ENCODE data around the gene TRNAU1AP. TPM values are rescaled to one million over a fixed set of nuclear protein-coding genes. Genes with fewer than 3 reads are reported as not detected.
"Not testable (repeated sequence)": the region's sequence is repeated elsewhere in the genome, so short reads cannot be mapped to it uniquely, and the experiment has no call there.

The TRNAU1AP gene
- total RNA-seq, 1 donor from 2014 or later: 39.8 TPM

GRCh38 chr1:28592321-28593071 is 39.6 kb downstream of the TRNAU1AP start:
- no peaks in the 10 kb centered on the region for H3K36me3 Mint-ChIP-seq (ENCODE audit: unreplicated experiment)
- H3K27ac Mint-ChIP-seq (ENCODE audit: unreplicated experiment): peak overlapping the region; percentile 14
- peak; percentile 27 for DNase-seq
- TF ChIP-seq, protein P1, sequence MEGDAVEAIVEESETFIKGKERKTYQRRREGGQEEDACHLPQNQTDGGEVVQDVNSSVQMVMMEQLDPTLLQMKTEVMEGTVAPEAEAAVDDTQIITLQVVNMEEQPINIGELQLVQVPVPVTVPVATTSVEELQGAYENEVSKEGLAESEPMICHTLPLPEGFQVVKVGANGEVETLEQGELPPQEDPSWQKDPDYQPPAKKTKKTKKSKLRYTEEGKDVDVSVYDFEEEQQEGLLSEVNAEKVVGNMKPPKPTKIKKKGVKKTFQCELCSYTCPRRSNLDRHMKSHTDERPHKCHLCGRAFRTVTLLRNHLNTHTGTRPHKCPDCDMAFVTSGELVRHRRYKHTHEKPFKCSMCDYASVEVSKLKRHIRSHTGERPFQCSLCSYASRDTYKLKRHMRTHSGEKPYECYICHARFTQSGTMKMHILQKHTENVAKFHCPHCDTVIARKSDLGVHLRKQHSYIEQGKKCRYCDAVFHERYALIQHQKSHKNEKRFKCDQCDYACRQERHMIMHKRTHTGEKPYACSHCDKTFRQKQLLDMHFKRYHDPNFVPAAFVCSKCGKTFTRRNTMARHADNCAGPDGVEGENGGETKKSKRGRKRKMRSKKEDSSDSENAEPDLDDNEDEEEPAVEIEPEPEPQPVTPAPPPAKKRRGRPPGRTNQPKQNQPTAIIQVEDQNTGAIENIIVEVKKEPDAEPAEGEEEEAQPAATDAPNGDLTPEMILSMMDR (IDR thresholded peaks at IDR 0.05; ENCODE audit: partially characterized antibody, unreplicated experiment): no peak
- H3K4me3 Mint-ChIP-seq (ENCODE audit: unreplicated experiment): peak overlapping the region; percentile 86
- H3K4me1 Mint-ChIP-seq (ENCODE audit: low read depth, unreplicated experiment): no peaks in the 10 kb centered on the region
- H3K9me3 Mint-ChIP-seq (ENCODE audit: unreplicated experiment): peaks cover 1% of the 10 kb centered on the region
- H3K27me3 Mint-ChIP-seq (ENCODE audit: unreplicated experiment): peaks cover 4% of the 10 kb centered on the region

GRCh38 chr1:28593988-28594356 is 41.1 kb downstream of the TRNAU1AP start:
- not testable (repeated sequence) for H3K27me3 Mint-ChIP-seq (ENCODE audit: unreplicated experiment); DNase-seq; H3K36me3 Mint-ChIP-seq (ENCODE audit: unreplicated experiment); H3K4me3 Mint-ChIP-seq (ENCODE audit: unreplicated experiment); H3K27ac Mint-ChIP-seq (ENCODE audit: unreplicated experiment); H3K9me3 Mint-ChIP-seq (ENCODE audit: unreplicated experiment); H3K4me1 Mint-ChIP-seq (ENCODE audit: low read depth, unreplicated experiment)

- not testable (repeated sequence) for H3K27me3 Mint-ChIP-seq (ENCODE audit: unreplicated experiment); H3K4me3 Mint-ChIP-seq (ENCODE audit: unreplicated experiment); H3K9me3 Mint-ChIP-seq (ENCODE audit: unreplicated experiment); H3K4me1 Mint-ChIP-seq (ENCODE audit: low read depth, unreplicated experiment); H3K27ac Mint-ChIP-seq (ENCODE audit: unreplicated experiment); H3K36me3 Mint-ChIP-seq (ENCODE audit: unreplicated experiment); DNase-seq
Observed at GRCh38 chr1:28594686-28595411, 42.0 kb downstream of the TRNAU1AP start.

- H3K27me3 Mint-ChIP-seq (ENCODE audit: unreplicated experiment): peaks cover 3% of the 10 kb centered on the region
- no peak overlapping the region for H3K27ac Mint-ChIP-seq (ENCODE audit: unreplicated experiment)
- H3K9me3 Mint-ChIP-seq (ENCODE audit: unreplicated experiment): peaks cover 3% of the 10 kb centered on the region
- no peaks in the 10 kb centered on the region for H3K36me3 Mint-ChIP-seq (ENCODE audit: unreplicated experiment)
- H3K4me1 Mint-ChIP-seq (ENCODE audit: low read depth, unreplicated experiment): no peaks in the 10 kb centered on the region
- TF ChIP-seq, protein P1 (IDR thresholded peaks at IDR 0.05; ENCODE audit: partially characterized antibody, unreplicated experiment): no peak
- H3K4me3 Mint-ChIP-seq (ENCODE audit: unreplicated experiment): no peak overlapping the region
- no peak for DNase-seq
Observed at GRCh38 chr1:28595412-28596191, 42.7 kb downstream of the TRNAU1AP start.

DNA sequence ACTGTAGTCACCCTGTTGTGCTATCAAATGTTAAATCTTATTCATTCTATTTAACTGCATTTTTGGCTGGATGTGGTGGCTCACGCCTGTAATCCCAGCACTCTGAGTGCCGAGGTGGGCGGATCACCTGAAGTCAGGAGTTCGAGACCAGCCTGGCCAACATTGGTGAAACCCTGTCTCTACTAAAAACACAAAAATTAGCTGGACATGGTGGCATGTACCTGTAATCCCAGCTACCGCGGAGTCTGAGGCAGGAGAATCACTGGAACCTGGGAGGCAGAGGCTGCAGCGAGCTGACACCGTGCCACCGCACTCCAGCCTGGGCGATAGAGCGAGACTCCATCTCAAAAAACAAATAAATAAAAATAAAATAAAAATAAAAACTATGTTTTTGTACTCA is 43.4 kb downstream of the TRNAU1AP start:
- not testable (repeated sequence) for H3K4me1 Mint-ChIP-seq (ENCODE audit: low read depth, unreplicated experiment); H3K27me3 Mint-ChIP-seq (ENCODE audit: unreplicated experiment); H3K36me3 Mint-ChIP-seq (ENCODE audit: unreplicated experiment); H3K4me3 Mint-ChIP-seq (ENCODE audit: unreplicated experiment); H3K9me3 Mint-ChIP-seq (ENCODE audit: unreplicated experiment); DNase-seq; H3K27ac Mint-ChIP-seq (ENCODE audit: unreplicated experiment)

DNA sequence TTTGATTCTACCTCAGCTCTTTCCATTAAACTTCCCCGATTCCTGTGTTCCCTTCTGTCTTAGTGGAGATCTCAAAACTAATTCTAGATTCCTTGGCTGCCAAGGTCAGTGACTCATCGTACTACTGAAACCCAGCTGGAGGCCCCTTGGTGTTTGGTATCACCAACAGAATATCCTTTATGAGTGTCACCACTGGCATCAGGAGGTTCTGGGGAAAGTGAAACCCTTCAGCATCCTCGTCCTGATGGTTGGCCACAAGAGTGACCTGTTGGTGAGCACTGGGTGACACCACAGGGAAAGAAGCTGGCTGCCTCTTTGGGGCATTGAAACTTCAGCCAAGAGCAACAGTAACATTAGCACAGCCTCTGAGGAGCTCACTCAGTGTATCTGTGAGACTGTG is 48.8 kb downstream of the TRNAU1AP start:
- no peak overlapping the region for H3K27ac Mint-ChIP-seq (ENCODE audit: unreplicated experiment)
- H3K36me3 Mint-ChIP-seq (ENCODE audit: unreplicated experiment): no peaks in the 10 kb centered on the region
- no peaks in the 10 kb centered on the region for H3K27me3 Mint-ChIP-seq (ENCODE audit: unreplicated experiment)
- no peak overlapping the region for H3K4me3 Mint-ChIP-seq (ENCODE audit: unreplicated experiment)
- no peak for DNase-seq
- TF ChIP-seq, protein P1 (IDR thresholded peaks at IDR 0.05; ENCODE audit: partially characterized antibody, unreplicated experiment): no peak
- H3K9me3 Mint-ChIP-seq (ENCODE audit: unreplicated experiment): peaks cover 1% of the 10 kb centered on the region
- peaks cover 1% of the 10 kb centered on the region for H3K4me1 Mint-ChIP-seq (ENCODE audit: low read depth, unreplicated experiment)

Measured in glutamatergic neuron (in vitro differentiated cells).